Heart left ventricle (tissue), 13 donors: ENCODE measurements around the gene ISG20.

ENCODE experiments used
- POLR2A ChIP-seq, 2 donors: fragments of 450-650 bp; IDR thresholded peaks; one replicate each; pipeline ENCODE4 v1.6.1; 2017; ENCODE audit warnings: antibody characterized with exemption in 2 of 2, mild to moderate bottlenecking in 2 of 2, moderate library complexity in 2 of 2
- TF ChIP-seq, protein P1 (sequence below), 12 donors: fragments of 200-600 bp; sonication (generic) in 4 of 12; IDR thresholded peaks; one replicate each; pipeline versions ENCODE4 v1.5.0 to v1.8.0; 2018 to 2022; ENCODE audit warnings: antibody characterized with exemption in 12 of 12, mild to moderate bottlenecking in 5 of 12
- donor health status: ischemic (EF 13 %, LVEDD 7.1; RV severe dilation, severe dysfunction).
- donor health status: DM: no; HTN: yes; CAD: no.
- donor health status: DM: no; HTN: no; CAD: no.
- donor health status: ischemic (EF 25% LVEDD 6.9; RV normal size, moderate dysfunction).
- donor health status: ischemic (EF 25% LVEDD 5.7; RV mildly dilated, moderate dysfunction).
- donor health status: ischemic (EF 35%, LVEDD 5.7; RV mildly dilated, moderate dysfunction).
- donor health status: nonischemic (EF 11% LVEDD 7.7; RV severe dilation, severe dysfunction).
- donor health status: DM: yes; HTN: yes; CAD: no.
- donor health status: PGD.
- donor health status: ischemic (EF 29% LVEDD 5.4; RV normal size, mild dysfunction).
- donor health status: nonischemic (EF 23%, LVEDD 6.1; RV moderate dilation, normal function).

DNA sequence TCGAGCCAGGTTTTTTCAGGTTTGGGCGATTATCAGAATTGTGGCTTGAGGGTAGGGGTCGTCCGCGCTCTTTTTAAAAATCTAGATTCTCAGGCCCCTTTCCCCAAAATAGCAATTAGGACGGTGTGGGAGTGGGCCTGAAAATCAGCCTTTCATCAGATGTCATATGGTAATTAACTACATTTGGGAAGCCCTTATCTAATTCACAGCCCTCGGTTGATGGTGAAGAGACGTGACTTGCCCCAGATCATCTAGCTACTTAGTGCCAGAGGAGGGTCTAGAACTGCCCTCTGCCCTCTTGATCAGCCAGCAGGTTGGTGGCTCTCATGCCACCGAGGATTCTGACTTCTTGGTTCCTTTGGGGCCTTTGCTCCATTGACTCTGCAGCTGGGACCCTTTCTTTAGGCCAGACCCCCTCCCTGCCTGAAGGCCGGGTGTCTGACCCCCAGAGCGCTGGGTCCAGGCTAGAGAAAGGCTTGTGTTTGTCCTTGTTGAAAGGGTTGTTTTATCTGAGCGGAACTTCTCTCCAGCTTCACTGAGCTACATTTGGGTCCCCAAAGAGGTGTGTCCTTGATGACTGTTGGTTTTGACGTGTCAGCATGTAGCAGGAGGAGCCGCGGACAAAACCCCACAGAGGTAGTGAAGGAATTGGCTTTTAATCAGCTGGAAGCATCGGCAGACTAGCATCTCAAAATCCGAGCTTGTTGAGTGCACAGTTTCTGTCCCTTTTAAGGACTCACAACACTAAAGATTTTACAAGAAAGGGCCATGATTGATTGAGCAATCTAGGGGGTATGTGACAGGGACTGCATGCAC, 16.8 kb upstream of the ISG20 start:
- TF ChIP-seq, protein P1, sequence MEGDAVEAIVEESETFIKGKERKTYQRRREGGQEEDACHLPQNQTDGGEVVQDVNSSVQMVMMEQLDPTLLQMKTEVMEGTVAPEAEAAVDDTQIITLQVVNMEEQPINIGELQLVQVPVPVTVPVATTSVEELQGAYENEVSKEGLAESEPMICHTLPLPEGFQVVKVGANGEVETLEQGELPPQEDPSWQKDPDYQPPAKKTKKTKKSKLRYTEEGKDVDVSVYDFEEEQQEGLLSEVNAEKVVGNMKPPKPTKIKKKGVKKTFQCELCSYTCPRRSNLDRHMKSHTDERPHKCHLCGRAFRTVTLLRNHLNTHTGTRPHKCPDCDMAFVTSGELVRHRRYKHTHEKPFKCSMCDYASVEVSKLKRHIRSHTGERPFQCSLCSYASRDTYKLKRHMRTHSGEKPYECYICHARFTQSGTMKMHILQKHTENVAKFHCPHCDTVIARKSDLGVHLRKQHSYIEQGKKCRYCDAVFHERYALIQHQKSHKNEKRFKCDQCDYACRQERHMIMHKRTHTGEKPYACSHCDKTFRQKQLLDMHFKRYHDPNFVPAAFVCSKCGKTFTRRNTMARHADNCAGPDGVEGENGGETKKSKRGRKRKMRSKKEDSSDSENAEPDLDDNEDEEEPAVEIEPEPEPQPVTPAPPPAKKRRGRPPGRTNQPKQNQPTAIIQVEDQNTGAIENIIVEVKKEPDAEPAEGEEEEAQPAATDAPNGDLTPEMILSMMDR (IDR thresholded peaks at IDR 0.05) = no peak
- no peak for TF ChIP-seq POLR2A (IDR thresholded peaks at IDR 0.05)
